GM12878 (cell line): ENCODE results near the gene MOCS1. TPM values are rescaled to one million over a fixed set of nuclear protein-coding genes. Genes with fewer than 3 reads are reported as not detected.

Experiments
- ATAC-seq: fragments of 200-7000 bp; cut with Tn5 transposase; 3 replicates; pipeline ENCODE4 v1.9.1; 2020; ENCODE audit warnings: mild to moderate bottlenecking, moderate library complexity
- BruUV-seq: library from RNA; stranded (reverse); fragments of 400-500 nt; replicated peaks from 2 replicates; lab custom pipeline; 2021; lab: Mats Ljungman, UMichigan
- CTCF ChIA-PET: fragments of 300-600 bp; sonication (Branson Sonifier 250); formaldehyde crosslinking; extraction: SDS; loops from one replicate; lab custom pipeline; 2021; ENCODE audit warnings: inconsistent platforms; lab: Yijun Ruan, JAX
- POLR2A ChIA-PET: fragments of 350-600 bp; formaldehyde crosslinking; extraction: SDS; loops from one replicate; lab custom pipeline; 2021; ENCODE audit warnings: inconsistent platforms; lab: Charles Lee
- RAD21 ChIA-PET: fragments of 300-600 bp; sonication (Branson Sonifier 250); formaldehyde crosslinking; loops from one replicate; lab custom pipeline; 2023; ENCODE audit warnings: antibody characterized with exemption; ENCODE audit not compliant: unreplicated experiment; lab: Charles Lee
- SMC1A ChIA-PET: fragments of 300-600 bp; sonication (Branson Sonifier 250); formaldehyde crosslinking; loops from one replicate; lab custom pipeline; 2023; ENCODE audit not compliant: unreplicated experiment, uncharacterized antibody; lab: Charles Lee
- DNase-seq: peaks from one replicate; pipeline ENCODE4 v3.0.0-alpha.2; 2011; ENCODE audit warnings: low read depth, low spot score
- FAIRE-seq: peaks from 3 replicates; lab custom pipeline; 2011; peaks lifted over from hg19 to GRCh38; lab: Jason Lieb, UNC
- H2AFZ ChIP-seq: 2 replicates; pipeline ENCODE4 v1.6.0; 2011; ENCODE audit warnings: low read depth, low read length, control low read depth; ENCODE audit not compliant: control insufficient read depth
- H3K27ac ChIP-seq: 2 replicates; pipeline ENCODE4 v1.5.1; 2011; ENCODE audit warnings: control low read depth; ENCODE audit not compliant: control insufficient read depth, insufficient read depth
- H3K27me3 ChIP-seq, 2 experiments: replicated peaks in 1 of 2; 2 replicates each; pipeline versions ENCODE4 v1.6.0 to v1.6.1; 2011; ENCODE audit warnings: low read length in 1 of 2; ENCODE audit not compliant: control insufficient read depth in 2 of 2, insufficient read depth in 2 of 2
- H3K36me3 ChIP-seq, 2 experiments: 2 replicates each; pipeline ENCODE4 v1.5.1; 2011; ENCODE audit warnings: low read length in 1 of 2; ENCODE audit not compliant: control insufficient read depth in 2 of 2, insufficient read depth in 2 of 2
- H3K4me1 ChIP-seq: 2 replicates; pipeline ENCODE4 v1.6.1; 2011; ENCODE audit warnings: mild to moderate bottlenecking, low read length, moderate library complexity, mixed read lengths; ENCODE audit not compliant: control insufficient read depth, insufficient read depth
- H3K4me2 ChIP-seq: 2 replicates; pipeline ENCODE4 v1.6.0; 2011; ENCODE audit warnings: control low read depth; ENCODE audit not compliant: control insufficient read depth, insufficient read depth
- H3K4me3 ChIP-seq: fragments of 200-600 bp; sonication (generic); 2 replicates; pipeline ENCODE4 v1.5.1; 2016
- H3K79me2 ChIP-seq: 2 replicates; pipeline ENCODE4 v1.6.0; 2011; ENCODE audit warnings: low read length; ENCODE audit not compliant: control insufficient read depth, insufficient read depth
- H3K9ac ChIP-seq: 2 replicates; pipeline ENCODE4 v1.8.0; 2011; ENCODE audit warnings: low read length, control low read depth, mixed read lengths; ENCODE audit not compliant: control insufficient read depth, insufficient read depth
- H3K9me3 ChIP-seq: replicated peaks from 3 replicates; pipeline ENCODE4 v1.5.1; 2011; ENCODE audit warnings: mild to moderate bottlenecking, low read length; ENCODE audit not compliant: control insufficient read depth, insufficient read depth
- H4K20me1 ChIP-seq: 2 replicates; pipeline ENCODE4 v1.6.0; 2011; ENCODE audit not compliant: control insufficient read depth, insufficient read depth
- BCL11A ChIP-seq: IDR thresholded peaks from 2 replicates; pipeline ENCODE4 v1.6.1; 2011; ENCODE audit warnings: low read depth, low read length
- BMI1 ChIP-seq: fragments of 450-650 bp; IDR thresholded peaks from 2 replicates; pipeline ENCODE4 v1.6.1; 2016; ENCODE audit warnings: mild to moderate bottlenecking, moderate library complexity, borderline replicate concordance
- CHD1 ChIP-seq: IDR thresholded peaks from 2 replicates; pipeline ENCODE4 v1.6.1; 2012; ENCODE audit warnings: low read depth, low read length, improper control_type of control experiment
- GABPA ChIP-seq: IDR thresholded peaks from 2 replicates; pipeline ENCODE4 v1.6.1; 2014; ENCODE audit warnings: antibody characterized with exemption, low read depth, mild to moderate bottlenecking, inconsistent platforms
- KDM1A ChIP-seq: fragments of 200-600 bp; sonication (generic); IDR thresholded peaks from 2 replicates; pipeline ENCODE4 v1.6.1; 2016; ENCODE audit warnings: borderline replicate concordance
- NFIC ChIP-seq: IDR thresholded peaks from 2 replicates; pipeline ENCODE4 v1.6.1; 2012; ENCODE audit warnings: low read depth, mild to moderate bottlenecking, inconsistent platforms, low read length, moderate library complexity
- NFXL1 ChIP-seq: fragments of 450-650 bp; IDR thresholded peaks from 2 replicates; pipeline ENCODE4 v1.6.1; 2017; ENCODE audit warnings: antibody characterized with exemption, mild to moderate bottlenecking, borderline replicate concordance
- NFYA ChIP-seq: IDR thresholded peaks from 2 replicates; pipeline ENCODE4 v1.6.1; 2011; ENCODE audit warnings: low read depth, mild to moderate bottlenecking, low read length, improper control_type of control experiment, borderline replicate concordance
- PKNOX1 ChIP-seq: fragments of 450-650 bp; IDR thresholded peaks from 2 replicates; pipeline ENCODE4 v1.6.1; 2016; ENCODE audit warnings: mild to moderate bottlenecking
- PML ChIP-seq: IDR thresholded peaks from 2 replicates; pipeline ENCODE4 v1.6.1; 2012; ENCODE audit warnings: low read length, inconsistent platforms
- RCOR1 ChIP-seq: conservative IDR thresholded peaks from 2 replicates; pipeline ENCODE4 v1.6.1; 2012; ENCODE audit warnings: low read depth, low read length, improper control_type of control experiment
- RELA ChIP-seq: fragments of 450-650 bp; IDR thresholded peaks from 2 replicates; pipeline ENCODE4 v1.8.0; 2014; ENCODE audit warnings: borderline replicate concordance; ENCODE audit not compliant: partially characterized antibody
- SIN3A ChIP-seq: IDR thresholded peaks from 2 replicates; pipeline ENCODE4 v1.6.1; 2012; ENCODE audit warnings: low read depth, low read length, improper control_type of control experiment
- SP1 ChIP-seq: IDR thresholded peaks from one replicate; pipeline ENCODE4 v1.6.1; 2011; ENCODE audit warnings: low read depth, low read length
- TAF1 ChIP-seq: IDR thresholded peaks from 2 replicates; pipeline ENCODE4 v1.6.1; 2011; ENCODE audit warnings: mild to moderate bottlenecking, low read depth, low read length, borderline replicate concordance
- TCF12 ChIP-seq: IDR thresholded peaks from 2 replicates; pipeline ENCODE4 v1.6.1; 2011; ENCODE audit warnings: low read depth, mild to moderate bottlenecking, low read length
- ZNF207 ChIP-seq: fragments of 450-650 bp; IDR thresholded peaks from 2 replicates; pipeline ENCODE4 v1.6.1; 2014; ENCODE audit warnings: antibody characterized with exemption, mild to moderate bottlenecking, borderline replicate concordance
- WGBS: methylation state at CpG from one replicate; pipeline ENCODE4 v1.1.6; 2016; ENCODE audit warnings: low lambda C conversion rate; ENCODE audit not compliant: insufficient replicate concordance, insufficient coverage; ENCODE audit errors: missing lambda C conversion rate; 5-methylcytosine and 5-hydroxymethylcytosine counted together
- in situ Hi-C: fragments of 300-500 bp; cut with MboI; formaldehyde crosslinking; loops from 9 replicates; pipeline ENCODE4 v1.14.3; 2018; ENCODE audit warnings: mixed read lengths
- intact Hi-C: fragments of 100-400 bp; cut with micrococcal nuclease; formaldehyde crosslinking; loops from one replicate; pipeline ENCODE4 v1.14.2; 2022; ENCODE audit not compliant: unreplicated experiment
- polyA plus RNA-seq, 11 experiments: library from polyadenylated mRNA; depleted of rRNA in 4 of 11; unstranded in 6 of 11; stranded (reverse) in 5 of 11; fragments of >200 nt; fragmentation: Nextera tagmentation in 4 of 11; fragmentation: Illumina TruSeq in 1 of 11; extraction: Ambion mirVana in 4 of 11; extraction: Trizol in 1 of 11; gene quantifications; 1 replicate in 1 of 11; 2 replicates in 10 of 11; pipeline versions ENCODE4 v1.2.1 to v1.2.3, GENCODE V29; 2011 to 2016; ENCODE audit warnings: inconsistent platforms in 2 of 11, missing spikeins in 2 of 11, low read depth in 1 of 11
- total RNA-seq, 4 experiments: library from RNA; depleted of rRNA in 3 of 4; stranded (reverse); fragments of >200 nt in 3 of 4; fragmentation: Illumina TruSeq in 1 of 4; extraction: Trizol in 1 of 4; gene quantifications; 2 replicates each; pipeline versions ENCODE4 v1.2.1 to v1.2.3, GENCODE V29; 2013 to 2021
- TF ChIP-seq, protein P1 (sequence below): fragments of 450-650 bp; formaldehyde crosslinking; IDR thresholded peaks from 2 replicates; pipeline ENCODE4 v1.4.0; 2020; ENCODE audit warnings: mild to moderate bottlenecking, moderate library complexity

The MOCS1 gene
- total and polyA plus RNA-seq, 10 of the 15 experiments (the other 5 are each of a cell fraction or from before 2014, with no cell fraction given) = 0.02 to 5.4 (median 0.16) TPM; not detected in 2

- intact Hi-C loops = no loop called here
- in situ Hi-C loops = no loop called here
These were observed 44.0 kb upstream of the MOCS1 start for GRCh38 chr6:39978240-39978639.

More at GRCh38 chr6:39978240-39978639, 44.0 kb upstream of the MOCS1 start:
- Histone ChIP-seq H3K27ac (no peak overlapping the region), H3K9me3 (no peaks in the 10 kb centered on the region), H3K27me3 (no peaks in the 10 kb centered on the region; a peak in 1 of 4 replicates), H3K4me2 (no peak overlapping the region), H3K4me3 (no peak overlapping the region), H3K79me2 (no peaks in the 10 kb centered on the region), H2AFZ (no peak overlapping the region), H3K9ac (no peak overlapping the region), H3K4me1 (no peaks in the 10 kb centered on the region), H4K20me1 (no peaks in the 10 kb centered on the region), H3K36me3 (no peaks in the 10 kb centered on the region)
- ChIA-PET RAD21 (no interaction called here), SMC1A (interaction anchor here (0.9 to 4.3 kb wide), 3 partner anchors 329 to 335 kb away, joined by 3 to 14 read pairs (median 3); no protein-coding TSS in a partner anchor), POLR2A (no interaction called here), CTCF (interaction anchor here (0.8 to 2.0 kb wide), 4 partner anchors 186 to 797 kb away, joined by 3 to 11 read pairs (median 4); no protein-coding TSS in a partner anchor)
- WGBS = 50% methylated on average over 1 of the region's 1 CpG
- DNase-seq = no peak
- TF ChIP-seq PKNOX1 (no peak), RCOR1 (no peak), GABPA (no peak), TAF1 (no peak), NFXL1 (no peak), SP1 (no peak), KDM1A (no peak), NFIC (no peak), RELA (no peak), SIN3A (no peak), CHD1 (no peak), ZNF207 (no peak), BCL11A (no peak), TCF12 (no peak), BMI1 (no peak), PML (no peak), NFYA (no peak)
- TF ChIP-seq, protein P1, sequence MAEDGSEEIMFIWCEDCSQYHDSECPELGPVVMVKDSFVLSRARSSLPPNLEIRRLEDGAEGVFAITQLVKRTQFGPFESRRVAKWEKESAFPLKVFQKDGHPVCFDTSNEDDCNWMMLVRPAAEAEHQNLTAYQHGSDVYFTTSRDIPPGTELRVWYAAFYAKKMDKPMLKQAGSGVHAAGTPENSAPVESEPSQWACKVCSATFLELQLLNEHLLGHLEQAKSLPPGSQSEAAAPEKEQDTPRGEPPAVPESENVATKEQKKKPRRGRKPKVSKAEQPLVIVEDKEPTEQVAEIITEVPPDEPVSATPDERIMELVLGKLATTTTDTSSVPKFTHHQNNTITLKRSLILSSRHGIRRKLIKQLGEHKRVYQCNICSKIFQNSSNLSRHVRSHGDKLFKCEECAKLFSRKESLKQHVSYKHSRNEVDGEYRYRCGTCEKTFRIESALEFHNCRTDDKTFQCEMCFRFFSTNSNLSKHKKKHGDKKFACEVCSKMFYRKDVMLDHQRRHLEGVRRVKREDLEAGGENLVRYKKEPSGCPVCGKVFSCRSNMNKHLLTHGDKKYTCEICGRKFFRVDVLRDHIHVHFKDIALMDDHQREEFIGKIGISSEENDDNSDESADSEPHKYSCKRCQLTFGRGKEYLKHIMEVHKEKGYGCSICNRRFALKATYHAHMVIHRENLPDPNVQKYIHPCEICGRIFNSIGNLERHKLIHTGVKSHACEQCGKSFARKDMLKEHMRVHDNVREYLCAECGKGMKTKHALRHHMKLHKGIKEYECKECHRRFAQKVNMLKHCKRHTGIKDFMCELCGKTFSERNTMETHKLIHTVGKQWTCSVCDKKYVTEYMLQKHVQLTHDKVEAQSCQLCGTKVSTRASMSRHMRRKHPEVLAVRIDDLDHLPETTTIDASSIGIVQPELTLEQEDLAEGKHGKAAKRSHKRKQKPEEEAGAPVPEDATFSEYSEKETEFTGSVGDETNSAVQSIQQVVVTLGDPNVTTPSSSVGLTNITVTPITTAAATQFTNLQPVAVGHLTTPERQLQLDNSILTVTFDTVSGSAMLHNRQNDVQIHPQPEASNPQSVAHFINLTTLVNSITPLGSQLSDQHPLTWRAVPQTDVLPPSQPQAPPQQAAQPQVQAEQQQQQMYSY (CRISPR knock-in tag) = no peak
- no peak for FAIRE-seq
- no peak for ATAC-seq
- no TSS peak for BruUV-seq
